ENCODE results near the gene ZNF695. TPM values are rescaled to one million over a fixed set of nuclear protein-coding genes. Genes with fewer than 3 reads are reported as not detected.

The ZNF695 gene
- total and polyA plus RNA-seq, 9 of the 15 experiments (the other 6 are each of a cell fraction or from before 2014, with no cell fraction given), result 8.7 to 15.2 (median 10.9) TPM

GRCh38 chr1:247007511-247008405 is at the start of gene ZNF695 (continued):
- TF ChIP-seq ASH1L (IDR thresholded peaks at IDR 0.05; ENCODE audit: borderline replicate concordance, low read depth, partially characterized antibody), result peak; percentile 93
- TF ChIP-seq, protein P1, sequence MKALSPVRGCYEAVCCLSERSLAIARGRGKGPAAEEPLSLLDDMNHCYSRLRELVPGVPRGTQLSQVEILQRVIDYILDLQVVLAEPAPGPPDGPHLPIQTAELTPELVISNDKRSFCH (CRISPR knock-in tag; IDR thresholded peaks at IDR 0.05), result no peak
- TF ChIP-seq, protein P1 (tag; IDR thresholded peaks at IDR 0.05), result no peak
- TF ChIP-seq, protein P2, sequence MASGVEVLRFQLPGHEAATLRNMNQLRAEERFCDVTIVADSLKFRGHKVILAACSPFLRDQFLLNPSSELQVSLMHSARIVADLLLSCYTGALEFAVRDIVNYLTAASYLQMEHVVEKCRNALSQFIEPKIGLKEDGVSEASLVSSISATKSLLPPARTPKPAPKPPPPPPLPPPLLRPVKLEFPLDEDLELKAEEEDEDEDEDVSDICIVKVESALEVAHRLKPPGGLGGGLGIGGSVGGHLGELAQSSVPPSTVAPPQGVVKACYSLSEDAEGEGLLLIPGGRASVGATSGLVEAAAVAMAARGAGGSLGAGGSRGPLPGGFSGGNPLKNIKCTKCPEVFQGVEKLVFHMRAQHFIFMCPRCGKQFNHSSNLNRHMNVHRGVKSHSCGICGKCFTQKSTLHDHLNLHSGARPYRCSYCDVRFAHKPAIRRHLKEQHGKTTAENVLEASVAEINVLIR (CRISPR knock-in tag; IDR thresholded peaks at IDR 0.05), result no peak
- TF ChIP-seq KAT8 (IDR thresholded peaks at IDR 0.05; ENCODE audit: low read depth), result no peak
- TF ChIP-seq, protein P3, sequence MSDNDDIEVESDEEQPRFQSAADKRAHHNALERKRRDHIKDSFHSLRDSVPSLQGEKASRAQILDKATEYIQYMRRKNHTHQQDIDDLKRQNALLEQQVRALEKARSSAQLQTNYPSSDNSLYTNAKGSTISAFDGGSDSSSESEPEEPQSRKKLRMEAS (CRISPR knock-in tag; IDR thresholded peaks at IDR 0.05), result peak; percentile 32; the same call in 1 of the 2 replicates
- TF ChIP-seq EWSR1 (IDR thresholded peaks at IDR 0.05; ENCODE audit: borderline replicate concordance, low read depth, partially characterized antibody), result no peak
- TF ChIP-seq ESRRA (IDR thresholded peaks at IDR 0.05; ENCODE audit: borderline replicate concordance, low read depth), result no peak
- no peak for TF ChIP-seq HDGF (IDR thresholded peaks at IDR 0.05)
- TF ChIP-seq KDM4B (IDR thresholded peaks at IDR 0.05; ENCODE audit: borderline replicate concordance in 2 of 2, low read depth in 1 of 2), result no peak
- no peak for TF ChIP-seq ZNF121 (CRISPR knock-in tag; conservative IDR thresholded peaks at IDR 0.05)
- no peak for TF ChIP-seq PYGO2 (tag; IDR thresholded peaks at IDR 0.05)
- TF ChIP-seq, protein P4, sequence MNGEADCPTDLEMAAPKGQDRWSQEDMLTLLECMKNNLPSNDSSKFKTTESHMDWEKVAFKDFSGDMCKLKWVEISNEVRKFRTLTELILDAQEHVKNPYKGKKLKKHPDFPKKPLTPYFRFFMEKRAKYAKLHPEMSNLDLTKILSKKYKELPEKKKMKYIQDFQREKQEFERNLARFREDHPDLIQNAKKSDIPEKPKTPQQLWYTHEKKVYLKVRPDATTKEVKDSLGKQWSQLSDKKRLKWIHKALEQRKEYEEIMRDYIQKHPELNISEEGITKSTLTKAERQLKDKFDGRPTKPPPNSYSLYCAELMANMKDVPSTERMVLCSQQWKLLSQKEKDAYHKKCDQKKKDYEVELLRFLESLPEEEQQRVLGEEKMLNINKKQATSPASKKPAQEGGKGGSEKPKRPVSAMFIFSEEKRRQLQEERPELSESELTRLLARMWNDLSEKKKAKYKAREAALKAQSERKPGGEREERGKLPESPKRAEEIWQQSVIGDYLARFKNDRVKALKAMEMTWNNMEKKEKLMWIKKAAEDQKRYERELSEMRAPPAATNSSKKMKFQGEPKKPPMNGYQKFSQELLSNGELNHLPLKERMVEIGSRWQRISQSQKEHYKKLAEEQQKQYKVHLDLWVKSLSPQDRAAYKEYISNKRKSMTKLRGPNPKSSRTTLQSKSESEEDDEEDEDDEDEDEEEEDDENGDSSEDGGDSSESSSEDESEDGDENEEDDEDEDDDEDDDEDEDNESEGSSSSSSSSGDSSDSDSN (IDR thresholded peaks at IDR 0.05; ENCODE audit: borderline replicate concordance in 1 of 2, low read depth in 2 of 2, low read length in 2 of 2), result peak; percentile 88 to 89
- no peak for TF ChIP-seq ERF (CRISPR knock-in tag; IDR thresholded peaks at IDR 0.05)
- 0 out of 2 replicates have a peak, but pooled peaks have one; percentile 36 for TF ChIP-seq ZBTB17 (CRISPR knock-in tag; IDR thresholded peaks at IDR 0.05)
- no peak for TF ChIP-seq ESRRB (CRISPR knock-in tag; IDR thresholded peaks at IDR 0.05; ENCODE audit: borderline replicate concordance)
- no peak for TF ChIP-seq SMARCB1 (IDR thresholded peaks at IDR 0.05; ENCODE audit: insufficient read length, low read depth)
- no peak for TF ChIP-seq IRF2 (CRISPR knock-in tag; IDR thresholded peaks at IDR 0.05)
- peak; percentile 66 for TF ChIP-seq POLR2B (IDR thresholded peaks at IDR 0.05; ENCODE audit: low read depth, partially characterized antibody)
- 0 out of 2 replicates have a peak, but pooled peaks have one; percentile 63 for TF ChIP-seq FOXP1 (CRISPR knock-in tag; IDR thresholded peaks at IDR 0.05)
- no peak for TF ChIP-seq ZNF3 (CRISPR knock-in tag; IDR thresholded peaks at IDR 0.05)
- TF ChIP-seq ZBTB7A (IDR thresholded peaks at IDR 0.05; ENCODE audit: borderline replicate concordance, control insufficient read depth, low read depth, low read length), result peak; percentile 34; the same call in 1 of the 2 replicates
- TF ChIP-seq ZC3H11A (IDR thresholded peaks at IDR 0.05; ENCODE audit: low read depth, low read length), result no peak
- TF ChIP-seq RFX5 (IDR thresholded peaks at IDR 0.05; ENCODE audit: low read depth, low read length), result no peak

Measured in K562 (cell line).